ENCODE data around the gene GLYAT.
"Not testable (repeated sequence)": the region's sequence is repeated elsewhere in the genome, so short reads cannot be mapped to it uniquely, and the experiment has no call there.

The GLYAT gene

GRCh38 chr11:58742981-58743880 is 11.5 kb upstream of the GLYAT start:
- DNase-seq (ENCODE audit: low read depth in 2 of 2): no peak

- no peak for DNase-seq (ENCODE audit: low read depth in 2 of 2)
Measured at GRCh38 chr11:58742140-58742539, 10.4 kb upstream of the GLYAT start.

GRCh38 chr11:58741127-58741526 is 9.4 kb upstream of the GLYAT start:
- no peak for DNase-seq (ENCODE audit: low read depth in 2 of 2)

GRCh38 chr11:58740447-58740846 is 8.7 kb upstream of the GLYAT start:
- no peak for DNase-seq (ENCODE audit: low read depth in 2 of 2)

GRCh38 chr11:58739725-58740430 is 8.1 kb upstream of the GLYAT start:
- no peak for DNase-seq (ENCODE audit: low read depth in 2 of 2)

GRCh38 chr11:58734681-58735490 is 3.1 kb upstream of the GLYAT start:
- no peak for DNase-seq (ENCODE audit: low read depth in 2 of 2)

GRCh38 chr11:58730507-58731089 is 1.1 kb downstream of the GLYAT start:
- no peak for DNase-seq (ENCODE audit: low read depth in 2 of 2)

GRCh38 chr11:58727415-58727797 is 4.3 kb downstream of the GLYAT start:
- no peak for DNase-seq (ENCODE audit: low read depth in 2 of 2)

GRCh38 chr11:58726737-58727414 is 4.9 kb downstream of the GLYAT start:
- no peak for DNase-seq (ENCODE audit: low read depth in 2 of 2)

- no peak for DNase-seq (ENCODE audit: low read depth in 2 of 2)
Measured at GRCh38 chr11:58719406-58720117, 12.2 kb downstream of the GLYAT start.

GRCh38 chr11:58712531-58712930 is 19.2 kb downstream of the GLYAT start:
- DNase-seq (ENCODE audit: low read depth in 2 of 2): no peak

- no peak for DNase-seq (ENCODE audit: low read depth in 2 of 2)
Measured at GRCh38 chr11:58711832-58712231, 19.9 kb downstream of the GLYAT start.

GRCh38 chr11:58707767-58708166 is 24.0 kb downstream of the GLYAT start:
- DNase-seq (ENCODE audit: low read depth in 2 of 2): no peak

- DNase-seq (ENCODE audit: low read depth in 2 of 2): not testable (repeated sequence)
Measured at GRCh38 chr11:58696825-58697224, 34.9 kb downstream of the GLYAT start.

- DNase-seq (ENCODE audit: low read depth in 2 of 2): no peak
Measured at GRCh38 chr11:58693026-58693425, 38.7 kb downstream of the GLYAT start.

- DNase-seq (ENCODE audit: low read depth in 2 of 2): no peak
Measured at GRCh38 chr11:58691675-58692074, 40.1 kb downstream of the GLYAT start.

- no peak for DNase-seq (ENCODE audit: low read depth in 2 of 2)
Measured at GRCh38 chr11:58688789-58689503, 42.8 kb downstream of the GLYAT start.

GRCh38 chr11:58685973-58686722 is 45.6 kb downstream of the GLYAT start:
- DNase-seq (ENCODE audit: low read depth in 2 of 2): no peak

GRCh38 chr11:58682660-58683059 is 49.1 kb downstream of the GLYAT start:
- not testable (repeated sequence) for DNase-seq (ENCODE audit: low read depth in 2 of 2)
